Measurements from ENCODE around the gene ACACA.
"Not testable (repeated sequence)": the region's sequence is repeated elsewhere in the genome, so short reads cannot be mapped to it uniquely, and the experiment has no call there.

Gene ACACA

GRCh38 chr17:37146086-37147064, 260.3 kb downstream of the ACACA start:
- POLR2A ChIA-PET: no interaction called here
- DNase-seq (ENCODE audit: extremely low spot score): no peak
- CTCF ChIA-PET: no interaction called here
- TF ChIP-seq HDGF (IDR thresholded peaks at IDR 0.05; ENCODE audit: borderline replicate concordance) (no peak), FOXA1 (IDR thresholded peaks at IDR 0.05) (no peak), FOXK2 (IDR thresholded peaks at IDR 0.05) (no peak), CTBP1 (IDR thresholded peaks at IDR 0.05; ENCODE audit: borderline replicate concordance) (no peak), FOXM1 (IDR thresholded peaks at IDR 0.05; ENCODE audit: borderline replicate concordance) (no peak), ARNT (IDR thresholded peaks at IDR 0.05) (no peak), LEF1 (IDR thresholded peaks at IDR 0.05; ENCODE audit: borderline replicate concordance) (no peak), ELF4 (IDR thresholded peaks at IDR 0.05) (no peak), L3MBTL2 (conservative IDR thresholded peaks at IDR 0.05) (no peak), BHLHE40 (IDR thresholded peaks at IDR 0.05; ENCODE audit: borderline replicate concordance) (no peak), ZNF384 (IDR thresholded peaks at IDR 0.05) (no peak), TARDBP (IDR thresholded peaks at IDR 0.05) (no peak), SUZ12 (IDR thresholded peaks at IDR 0.05) (no peak), PKNOX1 (IDR thresholded peaks at IDR 0.05) (no peak), NFRKB (IDR thresholded peaks at IDR 0.05) (no peak), SP1 (IDR thresholded peaks at IDR 0.05) (no peak)

GRCh38 chr17:37144075-37144701, 262.4 kb downstream of the ACACA start:
- no peak for DNase-seq (ENCODE audit: extremely low spot score)
- ChIA-PET POLR2A (interaction anchor here (1.0 kb wide), 1 partner anchor 33 kb away, joined by 3 read pairs; no protein-coding TSS in a partner anchor), CTCF (no interaction called here)
- no peak for TF ChIP-seq PKNOX1 (IDR thresholded peaks at IDR 0.05)
- TF ChIP-seq BHLHE40 (IDR thresholded peaks at IDR 0.05; ENCODE audit: borderline replicate concordance): no peak
- TF ChIP-seq LEF1 (IDR thresholded peaks at IDR 0.05; ENCODE audit: borderline replicate concordance): no peak
- TF ChIP-seq TARDBP (IDR thresholded peaks at IDR 0.05): no peak
- no peak for TF ChIP-seq NFRKB (IDR thresholded peaks at IDR 0.05)
- TF ChIP-seq ARNT (IDR thresholded peaks at IDR 0.05): no peak
- TF ChIP-seq ELF4 (IDR thresholded peaks at IDR 0.05): no peak
- TF ChIP-seq FOXM1 (IDR thresholded peaks at IDR 0.05; ENCODE audit: borderline replicate concordance): no peak
- TF ChIP-seq L3MBTL2 (conservative IDR thresholded peaks at IDR 0.05): no peak
- no peak for TF ChIP-seq SP1 (IDR thresholded peaks at IDR 0.05)
- TF ChIP-seq FOXK2 (IDR thresholded peaks at IDR 0.05): no peak
- no peak for TF ChIP-seq CTBP1 (IDR thresholded peaks at IDR 0.05; ENCODE audit: borderline replicate concordance)
- no peak for TF ChIP-seq FOXA1 (IDR thresholded peaks at IDR 0.05)
- TF ChIP-seq ZNF384 (IDR thresholded peaks at IDR 0.05): no peak
- TF ChIP-seq SUZ12 (IDR thresholded peaks at IDR 0.05): no peak
- TF ChIP-seq HDGF (IDR thresholded peaks at IDR 0.05; ENCODE audit: borderline replicate concordance): no peak

- DNase-seq (ENCODE audit: extremely low spot score); POLR2A ChIA-PET; CTCF ChIA-PET: not testable (repeated sequence)
Observed at GRCh38 chr17:37143558-37143957, 263.1 kb downstream of the ACACA start.

- no peak for DNase-seq (ENCODE audit: extremely low spot score)
- ChIA-PET CTCF (no interaction called here), POLR2A (no interaction called here)
- TF ChIP-seq SUZ12 (IDR thresholded peaks at IDR 0.05): no peak
Observed at GRCh38 chr17:37142294-37142896, 264.2 kb downstream of the ACACA start.

- TF ChIP-seq LEF1 (IDR thresholded peaks at IDR 0.05; ENCODE audit: borderline replicate concordance): no peak
- TF ChIP-seq PKNOX1 (IDR thresholded peaks at IDR 0.05): no peak
- TF ChIP-seq FOXM1 (IDR thresholded peaks at IDR 0.05; ENCODE audit: borderline replicate concordance): no peak
- TF ChIP-seq L3MBTL2 (conservative IDR thresholded peaks at IDR 0.05): no peak
- no peak for TF ChIP-seq SUZ12 (IDR thresholded peaks at IDR 0.05)
- no peak for TF ChIP-seq ARNT (IDR thresholded peaks at IDR 0.05)
- no peak for TF ChIP-seq FOXK2 (IDR thresholded peaks at IDR 0.05)
- TF ChIP-seq CTBP1 (IDR thresholded peaks at IDR 0.05; ENCODE audit: borderline replicate concordance): no peak
- TF ChIP-seq ZNF384 (IDR thresholded peaks at IDR 0.05): no peak
- ChIA-PET POLR2A (no interaction called here), CTCF (interaction anchor here (0.6 to 1.3 kb wide), 4 partner anchors 14 to 91 kb away, joined by 3 to 7 read pairs (median 4); no protein-coding TSS in a partner anchor)
- DNase-seq (ENCODE audit: extremely low spot score): no peak
Observed at GRCh38 chr17:37138571-37139120, 268.0 kb downstream of the ACACA start.

Data from HEK293T (cell line).